Gastrocnemius medialis (tissue), 4 donors: ENCODE results near the gene CEP97.

Source experiments
- POLR2A ChIP-seq, 2 donors: fragments of 450-650 bp; IDR thresholded peaks; one replicate each; pipeline ENCODE4 v1.6.1; 2017; ENCODE audit warnings: antibody characterized with exemption in 2 of 2, mild to moderate bottlenecking in 2 of 2, moderate library complexity in 2 of 2
- TF ChIP-seq, protein P1 (sequence below), 5 experiments: fragments of 450-650 bp in 3 of 5; fragments of 200-600 bp in 2 of 5; sonication (generic) in 2 of 5; IDR thresholded peaks in 4 of 5; conservative IDR thresholded peaks in 1 of 5; 1 replicate in 4 of 5; 2 replicates in 1 of 5; pipeline ENCODE4 v1.5.1; 2016 to 2019; ENCODE audit warnings: antibody characterized with exemption in 5 of 5, mild to moderate bottlenecking in 3 of 5, moderate library complexity in 3 of 5

DNA sequence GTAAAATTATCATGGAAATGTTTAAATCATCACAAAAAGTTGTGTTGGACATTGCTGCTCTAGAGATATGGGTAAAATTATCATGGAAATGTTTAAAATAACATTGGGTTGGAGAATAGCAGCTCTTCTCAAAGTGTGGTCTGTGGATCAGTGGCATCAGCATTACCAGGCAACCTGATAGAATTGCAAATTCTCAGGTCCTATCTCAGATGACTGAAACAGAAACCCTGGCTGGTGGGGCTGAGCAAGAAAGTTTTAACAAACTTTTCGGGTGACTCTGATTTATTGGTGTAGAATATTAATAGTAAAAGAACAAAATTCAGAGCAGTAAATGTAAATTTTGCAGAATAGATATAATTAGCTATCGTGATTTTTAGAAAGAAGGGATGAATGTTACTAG lies 83.5 kb downstream of the CEP97 start:
- TF ChIP-seq, protein P1, sequence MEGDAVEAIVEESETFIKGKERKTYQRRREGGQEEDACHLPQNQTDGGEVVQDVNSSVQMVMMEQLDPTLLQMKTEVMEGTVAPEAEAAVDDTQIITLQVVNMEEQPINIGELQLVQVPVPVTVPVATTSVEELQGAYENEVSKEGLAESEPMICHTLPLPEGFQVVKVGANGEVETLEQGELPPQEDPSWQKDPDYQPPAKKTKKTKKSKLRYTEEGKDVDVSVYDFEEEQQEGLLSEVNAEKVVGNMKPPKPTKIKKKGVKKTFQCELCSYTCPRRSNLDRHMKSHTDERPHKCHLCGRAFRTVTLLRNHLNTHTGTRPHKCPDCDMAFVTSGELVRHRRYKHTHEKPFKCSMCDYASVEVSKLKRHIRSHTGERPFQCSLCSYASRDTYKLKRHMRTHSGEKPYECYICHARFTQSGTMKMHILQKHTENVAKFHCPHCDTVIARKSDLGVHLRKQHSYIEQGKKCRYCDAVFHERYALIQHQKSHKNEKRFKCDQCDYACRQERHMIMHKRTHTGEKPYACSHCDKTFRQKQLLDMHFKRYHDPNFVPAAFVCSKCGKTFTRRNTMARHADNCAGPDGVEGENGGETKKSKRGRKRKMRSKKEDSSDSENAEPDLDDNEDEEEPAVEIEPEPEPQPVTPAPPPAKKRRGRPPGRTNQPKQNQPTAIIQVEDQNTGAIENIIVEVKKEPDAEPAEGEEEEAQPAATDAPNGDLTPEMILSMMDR (IDR thresholded peaks at IDR 0.05 in 4 of 5, conservative IDR thresholded peaks at IDR 0.05 in 1 of 5) = no peak
- no peak for TF ChIP-seq POLR2A (IDR thresholded peaks at IDR 0.05)
